ENCODE results near the gene PBX1.

PBX1 gene

DNA sequence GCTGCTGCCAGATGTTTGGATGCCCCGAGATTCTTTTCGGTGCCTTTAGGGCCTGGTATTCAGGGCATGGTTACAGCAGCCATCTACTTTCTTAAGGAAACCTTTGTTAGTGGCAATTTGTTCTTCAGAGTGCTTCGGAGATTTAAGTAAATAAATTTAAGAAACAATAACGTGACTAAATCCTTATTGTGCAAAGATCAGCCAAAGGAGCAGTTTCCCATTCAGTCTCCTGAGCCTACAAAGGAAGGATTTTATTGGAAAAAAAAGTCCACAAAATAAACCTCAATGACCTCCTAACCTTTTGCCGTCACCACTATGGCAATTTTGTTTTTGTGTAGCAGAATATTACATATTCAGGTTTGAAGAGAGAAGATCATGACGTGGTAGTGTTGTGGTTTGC is 231.1 kb downstream of the PBX1 start:
- TF ChIP-seq, protein P1, sequence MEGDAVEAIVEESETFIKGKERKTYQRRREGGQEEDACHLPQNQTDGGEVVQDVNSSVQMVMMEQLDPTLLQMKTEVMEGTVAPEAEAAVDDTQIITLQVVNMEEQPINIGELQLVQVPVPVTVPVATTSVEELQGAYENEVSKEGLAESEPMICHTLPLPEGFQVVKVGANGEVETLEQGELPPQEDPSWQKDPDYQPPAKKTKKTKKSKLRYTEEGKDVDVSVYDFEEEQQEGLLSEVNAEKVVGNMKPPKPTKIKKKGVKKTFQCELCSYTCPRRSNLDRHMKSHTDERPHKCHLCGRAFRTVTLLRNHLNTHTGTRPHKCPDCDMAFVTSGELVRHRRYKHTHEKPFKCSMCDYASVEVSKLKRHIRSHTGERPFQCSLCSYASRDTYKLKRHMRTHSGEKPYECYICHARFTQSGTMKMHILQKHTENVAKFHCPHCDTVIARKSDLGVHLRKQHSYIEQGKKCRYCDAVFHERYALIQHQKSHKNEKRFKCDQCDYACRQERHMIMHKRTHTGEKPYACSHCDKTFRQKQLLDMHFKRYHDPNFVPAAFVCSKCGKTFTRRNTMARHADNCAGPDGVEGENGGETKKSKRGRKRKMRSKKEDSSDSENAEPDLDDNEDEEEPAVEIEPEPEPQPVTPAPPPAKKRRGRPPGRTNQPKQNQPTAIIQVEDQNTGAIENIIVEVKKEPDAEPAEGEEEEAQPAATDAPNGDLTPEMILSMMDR (IDR thresholded peaks at IDR 0.05; ENCODE audit: low read depth, low read length), result no peak
- DNase-seq (ENCODE audit: low read depth in 2 of 2), result no peak
- no peak overlapping the region for H3K4me3 ChIP-seq (replicated peaks in 1 of 2; ENCODE audit: low read depth in 2 of 2, low read length in 2 of 2)

DNA sequence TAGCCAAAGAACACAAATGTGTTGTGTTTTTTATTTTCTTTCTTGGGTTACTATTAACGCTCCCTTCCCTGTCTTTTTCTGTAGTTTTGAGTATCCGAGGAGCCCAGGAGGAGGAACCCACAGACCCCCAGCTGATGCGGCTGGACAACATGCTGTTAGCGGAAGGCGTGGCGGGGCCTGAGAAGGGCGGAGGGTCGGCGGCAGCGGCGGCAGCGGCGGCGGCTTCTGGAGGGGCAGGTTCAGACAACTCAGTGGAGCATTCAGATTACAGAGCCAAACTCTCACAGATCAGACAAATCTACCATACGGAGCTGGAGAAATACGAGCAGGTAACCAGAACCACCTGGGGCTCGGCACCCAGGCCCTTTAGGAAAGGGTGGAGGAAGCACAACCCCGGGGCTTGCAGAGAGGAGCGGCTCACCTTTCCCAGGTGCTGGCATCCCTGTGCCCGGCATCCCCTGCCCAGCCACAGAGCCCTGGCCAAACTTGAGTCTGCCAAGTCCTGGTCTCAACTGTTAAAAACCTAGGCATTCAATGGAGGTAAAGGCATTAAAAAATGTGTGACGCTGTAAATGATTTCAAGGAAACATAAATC is 233.5 kb downstream of the PBX1 start:
- no peak for DNase-seq (ENCODE audit: low read depth in 2 of 2)
- no peak overlapping the region for H3K4me3 ChIP-seq (replicated peaks in 1 of 2; ENCODE audit: low read depth in 2 of 2, low read length in 2 of 2)
- TF ChIP-seq, protein P1 (IDR thresholded peaks at IDR 0.05; ENCODE audit: low read depth, low read length), result no peak

GRCh38 chr1:164794356-164794755 is 235.4 kb downstream of the PBX1 start:
- H3K4me3 ChIP-seq (replicated peaks in 1 of 2; ENCODE audit: low read depth in 2 of 2, low read length in 2 of 2), result no peak overlapping the region
- TF ChIP-seq, protein P1 (IDR thresholded peaks at IDR 0.05; ENCODE audit: low read depth, low read length), result no peak
- peak; percentile 93 to 95 for DNase-seq (ENCODE audit: low read depth in 2 of 2)

- TF ChIP-seq, protein P1 (IDR thresholded peaks at IDR 0.05; ENCODE audit: low read depth, low read length), result no peak
- no peak overlapping the region for H3K4me3 ChIP-seq (replicated peaks in 1 of 2; ENCODE audit: low read depth in 2 of 2, low read length in 2 of 2)
- no peak for DNase-seq (ENCODE audit: low read depth in 2 of 2)
Measured at GRCh38 chr1:164796916-164797315, 237.9 kb downstream of the PBX1 start.

DNA sequence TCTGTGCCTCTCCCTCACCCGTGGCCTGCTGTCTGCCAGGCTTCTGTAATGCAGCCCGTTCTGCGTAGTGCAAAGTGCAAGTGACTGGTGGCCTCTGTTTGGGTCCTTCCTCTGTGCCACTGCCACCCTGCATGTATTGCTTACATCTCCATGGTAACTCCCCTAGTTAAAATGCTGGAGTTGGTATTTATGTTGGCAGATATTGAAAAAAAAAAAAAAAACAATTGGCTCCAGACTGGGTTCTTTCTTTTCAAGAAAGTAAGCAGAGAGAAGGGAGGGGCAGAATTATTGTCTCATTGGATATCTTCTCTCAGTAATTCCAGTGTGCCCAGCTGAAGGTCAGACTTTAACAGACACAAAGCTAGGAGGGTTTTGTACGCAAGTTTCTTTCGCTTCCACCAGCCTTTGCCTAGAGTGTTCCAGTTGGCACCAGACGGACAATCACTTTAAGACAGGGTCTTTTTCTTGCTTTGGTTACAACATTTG is 242.3 kb downstream of the PBX1 start:
- no peak overlapping the region for H3K4me3 ChIP-seq (replicated peaks in 1 of 2; ENCODE audit: low read depth in 2 of 2, low read length in 2 of 2)
- no peak for DNase-seq (ENCODE audit: low read depth in 2 of 2)
- TF ChIP-seq, protein P1 (IDR thresholded peaks at IDR 0.05; ENCODE audit: low read depth, low read length), result no peak

DNA sequence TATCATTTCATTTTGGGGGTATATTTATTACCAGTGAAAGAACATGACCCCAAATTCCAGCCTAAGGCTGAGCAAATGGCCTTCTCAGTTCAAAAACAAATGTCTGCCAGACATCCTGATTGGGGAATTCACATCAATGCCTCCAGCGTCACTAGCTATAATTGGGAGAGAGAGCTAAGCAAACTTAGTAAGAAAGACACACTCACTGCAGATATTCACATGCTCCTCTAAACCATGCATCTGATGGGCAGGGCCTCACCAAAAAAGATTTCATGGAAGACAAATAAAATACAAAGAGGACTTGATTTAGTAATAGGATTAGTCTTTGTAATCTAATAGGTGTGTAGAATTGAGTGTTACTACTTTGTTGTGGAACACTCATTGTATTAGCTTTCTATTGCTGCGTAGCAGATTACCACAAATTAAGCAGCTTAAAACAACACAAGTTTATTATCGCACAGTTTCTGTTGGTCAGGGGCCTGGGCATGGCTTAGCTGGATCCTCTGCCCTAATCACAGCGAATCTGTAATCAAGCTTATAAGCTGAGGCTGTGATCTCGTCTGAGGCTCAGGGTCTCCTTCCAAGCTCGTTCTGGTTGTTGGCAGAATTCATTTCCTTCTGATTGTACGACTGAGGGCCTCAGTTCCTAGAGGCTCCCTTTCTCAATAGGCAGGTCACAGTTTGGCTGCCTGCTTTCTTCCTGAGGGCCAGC is 243.0 kb downstream of the PBX1 start:
- DNase-seq (ENCODE audit: low read depth in 2 of 2), result no peak
- TF ChIP-seq, protein P1 (IDR thresholded peaks at IDR 0.05; ENCODE audit: low read depth, low read length), result no peak
- H3K4me3 ChIP-seq (replicated peaks in 1 of 2; ENCODE audit: low read depth in 2 of 2, low read length in 2 of 2), result no peak overlapping the region
